ENCODE data around the gene C21orf91. TPM values are rescaled to one million over a fixed set of nuclear protein-coding genes. Genes with fewer than 3 reads are reported as not detected.

Gene C21orf91
- total RNA-seq, 1 donor = 44.2 TPM

- no peak overlapping the region for H3K4me3 ChIP-seq (ENCODE audit: low read length)
- H3K4me1 ChIP-seq (ENCODE audit: insufficient read depth, low read length) = peaks cover 49% of the 10 kb centered on the region
- H3K9me3 ChIP-seq (ENCODE audit: low read depth, low read length) = no peaks in the 10 kb centered on the region
- no peaks in the 10 kb centered on the region for H3K27me3 ChIP-seq (ENCODE audit: insufficient read depth, low read length)
Measured at GRCh38 chr21:17789656-17790055, 29.5 kb downstream of the C21orf91 start.

GRCh38 chr21:17789069-17789468 lies 30.1 kb downstream of the C21orf91 start:
- Histone ChIP-seq H3K27me3 (ENCODE audit: insufficient read depth, low read length) (no peaks in the 10 kb centered on the region), H3K9me3 (ENCODE audit: low read depth, low read length) (no peaks in the 10 kb centered on the region), H3K4me3 (ENCODE audit: low read length) (no peak overlapping the region), H3K4me1 (ENCODE audit: insufficient read depth, low read length) (peaks cover 49% of the 10 kb centered on the region)

GRCh38 chr21:17786851-17787181 lies 32.3 kb downstream of the C21orf91 start:
- H3K27me3 ChIP-seq (ENCODE audit: insufficient read depth, low read length) = no peaks in the 10 kb centered on the region
- no peak overlapping the region for H3K4me3 ChIP-seq (ENCODE audit: low read length)
- no peaks in the 10 kb centered on the region for H3K9me3 ChIP-seq (ENCODE audit: low read depth, low read length)
- peaks cover 61% of the 10 kb centered on the region for H3K4me1 ChIP-seq (ENCODE audit: insufficient read depth, low read length)

GRCh38 chr21:17786071-17786850 lies 32.9 kb downstream of the C21orf91 start:
- Histone ChIP-seq H3K27me3 (ENCODE audit: insufficient read depth, low read length) (no peaks in the 10 kb centered on the region), H3K4me1 (ENCODE audit: insufficient read depth, low read length) (peaks cover 67% of the 10 kb centered on the region), H3K4me3 (ENCODE audit: low read length) (no peak overlapping the region), H3K9me3 (ENCODE audit: low read depth, low read length) (no peaks in the 10 kb centered on the region)

GRCh38 chr21:17785403-17785788 lies 33.8 kb downstream of the C21orf91 start:
- peaks cover 76% of the 10 kb centered on the region for H3K4me1 ChIP-seq (ENCODE audit: insufficient read depth, low read length)
- H3K4me3 ChIP-seq (ENCODE audit: low read length) = no peak overlapping the region
- no peaks in the 10 kb centered on the region for H3K9me3 ChIP-seq (ENCODE audit: low read depth, low read length)
- H3K27me3 ChIP-seq (ENCODE audit: insufficient read depth, low read length) = no peaks in the 10 kb centered on the region

GRCh38 chr21:17784604-17785402 lies 34.4 kb downstream of the C21orf91 start:
- Histone ChIP-seq H3K4me3 (ENCODE audit: low read length) (no peak overlapping the region), H3K9me3 (ENCODE audit: low read depth, low read length) (no peaks in the 10 kb centered on the region), H3K27me3 (ENCODE audit: insufficient read depth, low read length) (no peaks in the 10 kb centered on the region), H3K4me1 (ENCODE audit: insufficient read depth, low read length) (peaks cover 81% of the 10 kb centered on the region)

- Histone ChIP-seq H3K27me3 (ENCODE audit: insufficient read depth, low read length) (no peaks in the 10 kb centered on the region), H3K4me1 (ENCODE audit: insufficient read depth, low read length) (peaks cover 88% of the 10 kb centered on the region), H3K4me3 (ENCODE audit: low read length) (peak overlapping the region; percentile 7), H3K9me3 (ENCODE audit: low read depth, low read length) (no peaks in the 10 kb centered on the region)
Measured at GRCh38 chr21:17784180-17784598, 35.0 kb downstream of the C21orf91 start.

- Histone ChIP-seq H3K4me3 (ENCODE audit: low read length) (peak overlapping the region; percentile 7), H3K9me3 (ENCODE audit: low read depth, low read length) (no peaks in the 10 kb centered on the region), H3K4me1 (ENCODE audit: insufficient read depth, low read length) (peaks cover 91% of the 10 kb centered on the region), H3K27me3 (ENCODE audit: insufficient read depth, low read length) (no peaks in the 10 kb centered on the region)
Measured at GRCh38 chr21:17783481-17784179, 35.5 kb downstream of the C21orf91 start.

- no peak overlapping the region for H3K4me3 ChIP-seq (ENCODE audit: low read length)
- peaks cover 86% of the 10 kb centered on the region for H3K4me1 ChIP-seq (ENCODE audit: insufficient read depth, low read length)
Measured at GRCh38 chr21:17783003-17783402, 36.2 kb downstream of the C21orf91 start.

GRCh38 chr21:17782051-17782450 lies 37.1 kb downstream of the C21orf91 start:
- Histone ChIP-seq H3K9me3 (ENCODE audit: low read depth, low read length) (no peaks in the 10 kb centered on the region), H3K4me3 (ENCODE audit: low read length) (no peak overlapping the region), H3K4me1 (ENCODE audit: insufficient read depth, low read length) (peaks cover 81% of the 10 kb centered on the region), H3K27me3 (ENCODE audit: insufficient read depth, low read length) (no peaks in the 10 kb centered on the region)

More at GRCh38 chr21:17783003-17783402, 36.2 kb downstream of the C21orf91 start:
- H3K9me3 ChIP-seq (ENCODE audit: low read depth, low read length) = no peaks in the 10 kb centered on the region
- H3K27me3 ChIP-seq (ENCODE audit: insufficient read depth, low read length) = no peaks in the 10 kb centered on the region

GRCh38 chr21:17781524-17781923 lies 37.6 kb downstream of the C21orf91 start:
- H3K4me3 ChIP-seq (ENCODE audit: low read length) = no peak overlapping the region
- peaks cover 75% of the 10 kb centered on the region for H3K4me1 ChIP-seq (ENCODE audit: insufficient read depth, low read length)
- no peaks in the 10 kb centered on the region for H3K27me3 ChIP-seq (ENCODE audit: insufficient read depth, low read length)
- no peaks in the 10 kb centered on the region for H3K9me3 ChIP-seq (ENCODE audit: low read depth, low read length)

GRCh38 chr21:17780539-17780938 lies 38.6 kb downstream of the C21orf91 start:
- Histone ChIP-seq H3K27me3 (ENCODE audit: insufficient read depth, low read length) (no peaks in the 10 kb centered on the region), H3K4me3 (ENCODE audit: low read length) (no peak overlapping the region), H3K4me1 (ENCODE audit: insufficient read depth, low read length) (peaks cover 72% of the 10 kb centered on the region)

GRCh38 chr21:17779980-17780379 lies 39.2 kb downstream of the C21orf91 start:
- Histone ChIP-seq H3K4me3 (ENCODE audit: low read length) (no peak overlapping the region), H3K9me3 (ENCODE audit: low read depth, low read length) (no peaks in the 10 kb centered on the region), H3K4me1 (ENCODE audit: insufficient read depth, low read length) (peaks cover 72% of the 10 kb centered on the region), H3K27me3 (ENCODE audit: insufficient read depth, low read length) (no peaks in the 10 kb centered on the region)

More at GRCh38 chr21:17780539-17780938, 38.6 kb downstream of the C21orf91 start:
- no peaks in the 10 kb centered on the region for H3K9me3 ChIP-seq (ENCODE audit: low read depth, low read length)

GRCh38 chr21:17779496-17779895 lies 39.7 kb downstream of the C21orf91 start:
- no peak overlapping the region for H3K4me3 ChIP-seq (ENCODE audit: low read length)
- H3K27me3 ChIP-seq (ENCODE audit: insufficient read depth, low read length) = no peaks in the 10 kb centered on the region
- peaks cover 69% of the 10 kb centered on the region for H3K4me1 ChIP-seq (ENCODE audit: insufficient read depth, low read length)
- H3K9me3 ChIP-seq (ENCODE audit: low read depth, low read length) = no peaks in the 10 kb centered on the region

Data from mononuclear cell (primary cell).